CD4-positive, alpha-beta memory T cell (primary cell): ENCODE data around the gene ACTN1. TPM values are rescaled to one million over a fixed set of nuclear protein-coding genes. Genes with fewer than 3 reads are reported as not detected.
A peak's percentile ranks its signal among the peaks of the same experiment; 100 is the strongest.

Source experiments
- CTCF ChIA-PET: fragments of 350-600 bp; sonication (Branson Sonifier 250); formaldehyde crosslinking; loops from one replicate; lab custom pipeline; 2021; ENCODE audit warnings: inconsistent platforms; ENCODE audit not compliant: partially characterized antibody; lab: Charles Lee
- POLR2A ChIA-PET: fragments of 350-600 bp; sonication (Branson Sonifier 250); formaldehyde crosslinking; loops from one replicate; lab custom pipeline; 2021; ENCODE audit not compliant: partially characterized antibody; lab: Charles Lee
- DNase-seq, 5 donors: peaks; one replicate each; pipeline versions ENCODE4 v3.0.0 to v3.0.0-alpha.2; 2020 to 2022; ENCODE audit warnings: mixed read lengths in 1 of 5
- H3K27ac ChIP-seq: one replicate; pipeline ENCODE4 v1.7.0; 2013; ENCODE audit warnings: low read depth, low read length
- H3K27me3 ChIP-seq: 2 replicates; pipeline ENCODE4 v1.7.0; 2013; ENCODE audit warnings: mild to moderate bottlenecking, low read length, moderate library complexity; ENCODE audit not compliant: insufficient read depth
- H3K36me3 ChIP-seq: 2 replicates; pipeline ENCODE4 v1.7.0; 2013; ENCODE audit warnings: mild to moderate bottlenecking, low read length, moderate library complexity; ENCODE audit not compliant: insufficient read depth
- H3K4me1 ChIP-seq: 2 replicates; pipeline ENCODE4 v1.7.0; 2013; ENCODE audit warnings: mild to moderate bottlenecking, low read length, moderate library complexity; ENCODE audit not compliant: insufficient read depth
- H3K4me3 ChIP-seq, 2 donors: one replicate each; pipeline ENCODE4 v1.7.0; 2013; ENCODE audit warnings: low read length in 2 of 2, mild to moderate bottlenecking in 1 of 2
- H3K9me3 ChIP-seq, 2 donors: one replicate each; pipeline ENCODE4 v1.7.0; 2013; ENCODE audit warnings: low read length in 2 of 2, control low read depth in 1 of 2; ENCODE audit not compliant: control insufficient read depth in 1 of 2
- H3K27ac Mint-ChIP-seq, 7 donors: one replicate each; pipeline ENCODE4 v1.8.0; 2020 to 2021; ENCODE audit warnings: mixed read lengths in 7 of 7, mild to moderate bottlenecking in 6 of 7, inconsistent platforms in 3 of 7, moderate library complexity in 3 of 7
- H3K27me3 Mint-ChIP-seq, 2 donors: one replicate each; pipeline ENCODE4 v1.8.0; 2020 to 2021; ENCODE audit warnings: mixed read lengths in 2 of 2
- H3K36me3 Mint-ChIP-seq, 2 donors: one replicate each; pipeline ENCODE4 v1.8.0; 2020 to 2021; ENCODE audit warnings: mixed read lengths in 2 of 2, inconsistent platforms in 1 of 2, mild to moderate bottlenecking in 1 of 2
- H3K4me1 Mint-ChIP-seq, 4 donors: one replicate each; pipeline ENCODE4 v1.8.0; 2020 to 2021; ENCODE audit warnings: mixed read lengths in 4 of 4, mild to moderate bottlenecking in 1 of 4
- H3K4me3 Mint-ChIP-seq, 8 donors: one replicate each; pipeline ENCODE4 v1.8.0; 2020 to 2021; ENCODE audit warnings: mixed read lengths in 8 of 8, mild to moderate bottlenecking in 7 of 8, moderate library complexity in 6 of 8, inconsistent platforms in 3 of 8
- H3K9me3 Mint-ChIP-seq, 8 donors: one replicate each; pipeline ENCODE4 v1.8.0; 2020 to 2021; ENCODE audit warnings: mixed read lengths in 8 of 8, mild to moderate bottlenecking in 5 of 8, inconsistent platforms in 3 of 8, moderate library complexity in 1 of 8
- intact Hi-C: fragments of 100-400 bp; cut with micrococcal nuclease; formaldehyde crosslinking; loops from one replicate; pipeline ENCODE4 v1.15.1; 2023
- polyA plus RNA-seq, 2 donors: library from polyadenylated mRNA; unstranded; fragments of 300-500 nt; fragmentation: Illumina TruSeq; gene quantifications; one replicate each; pipeline ENCODE4 v1.2.3, GENCODE V29; 2021
- total RNA-seq, 2 experiments: library from RNA; stranded (reverse); gene quantifications; one replicate each; pipeline ENCODE4 v1.2.3, GENCODE V29; 2021

The ACTN1 gene
- total and polyA plus RNA-seq, 4 experiments from 2014 or later: 33.6 to 75.1 (median 67.0) TPM

- Histone ChIP-seq H3K36me3 (no peaks in the 10 kb centered on the region), H3K27ac (no peak overlapping the region), H3K9me3 (no peaks in the 10 kb centered on the region), H3K27me3 (no peaks in the 10 kb centered on the region), H3K4me3 (no peak overlapping the region), H3K4me1 (peaks cover 14% of the 10 kb centered on the region)
- peak overlapping the region in 3 of 7 donors; percentile 9 to 30 (median 19) for H3K27ac Mint-ChIP-seq
- H3K27me3 Mint-ChIP-seq: no peaks in the 10 kb centered on the region
- intact Hi-C loops: loop anchor here (1.0 kb wide), 1 partner anchor 70 kb away; no protein-coding TSS in a partner anchor
- ChIA-PET CTCF (interaction anchor here (1.7 kb wide), 1 partner anchor 70 kb away, joined by 3 read pairs; no protein-coding TSS in a partner anchor), POLR2A (no interaction called here)
- H3K4me3 Mint-ChIP-seq: peak overlapping the region in 2 of 8 donors; percentile 15 to 18
- peaks cover 18 to 26% (median 22%) of the 10 kb centered on the region in 4 donors for H3K4me1 Mint-ChIP-seq
- peaks cover 0 to 2% (median 0%) of the 10 kb centered on the region in 8 donors for H3K9me3 Mint-ChIP-seq
- DNase-seq: no peak
- H3K36me3 Mint-ChIP-seq: peaks cover 0 to 2% of the 10 kb centered on the region in 2 donors
Observed at GRCh38 chr14:68981139-68981538, 2.0 kb upstream of the ACTN1 start.

GRCh38 chr14:68979722-68980451, 785 bp upstream of the ACTN1 start:
- peaks cover 24 to 35% (median 31%) of the 10 kb centered on the region in 4 donors for H3K4me1 Mint-ChIP-seq
- DNase-seq: no peak
- CTCF ChIA-PET: interaction anchor here (0.7 to 2.0 kb wide), 6 partner anchors 11 to 70 kb away, joined by 3 to 11 read pairs (median 3); no protein-coding TSS in a partner anchor
- H3K27ac Mint-ChIP-seq: peak overlapping the region in 6 of 7 donors; percentile 67 to 90 (median 83)
- POLR2A ChIA-PET: interaction anchor here (0.6 to 1.1 kb wide), 4 partner anchors 10 to 23 kb away, joined by 3 to 4 read pairs (median 4); no protein-coding TSS in a partner anchor
- Histone ChIP-seq H3K4me3 (peak overlapping the region in 1 of 2 donors; percentile 77), H3K9me3 (no peaks in the 10 kb centered on the region), H3K4me1 (peaks cover 22% of the 10 kb centered on the region), H3K36me3 (no peaks in the 10 kb centered on the region), H3K27me3 (no peaks in the 10 kb centered on the region), H3K27ac (no peak overlapping the region)
- H3K9me3 Mint-ChIP-seq: peaks cover 0 to 2% (median 0%) of the 10 kb centered on the region in 8 donors
- H3K27me3 Mint-ChIP-seq: no peaks in the 10 kb centered on the region
- H3K4me3 Mint-ChIP-seq: peak overlapping the region; percentile 85 to 95 (median 94)
- peaks cover 4 to 7% of the 10 kb centered on the region in 2 donors for H3K36me3 Mint-ChIP-seq
- intact Hi-C loops: loop anchor here (1.0 to 2.0 kb wide), 2 partner anchors 10 to 41 kb away; no protein-coding TSS in a partner anchor

- Mint-ChIP-seq H3K36me3 (peaks cover 9 to 16% of the 10 kb centered on the region in 2 donors), H3K4me1 (peaks cover 27 to 46% (median 35%) of the 10 kb centered on the region in 4 donors), H3K9me3 (peaks cover 0 to 3% (median 0%) of the 10 kb centered on the region in 8 donors), H3K27me3 (no peaks in the 10 kb centered on the region), H3K4me3 (peak overlapping the region; percentile 88 to 93 (median 90)), H3K27ac (peak overlapping the region in 6 of 7 donors; percentile 72 to 94 (median 84))
- no peaks in the 10 kb centered on the region for H3K27me3 ChIP-seq
- peaks cover 27% of the 10 kb centered on the region for H3K4me1 ChIP-seq
- ChIA-PET CTCF (interaction anchor here (0.8 to 2.0 kb wide), 7 partner anchors 8 to 79 kb away, joined by 3 to 16 read pairs (median 3); no protein-coding TSS in a partner anchor), POLR2A (interaction anchor here (0.5 to 2.8 kb wide), 15 partner anchors 8 to 175 kb away, joined by 3 to 55 read pairs (median 4); partner anchors contain the start of gene DCAF5)
- peak overlapping the region; percentile 42 for H3K27ac ChIP-seq
- peak in 4 of 5 donors; percentile 31 to 51 (median 37) for DNase-seq
- H3K4me3 ChIP-seq: peak overlapping the region; percentile 52 to 77
- intact Hi-C loops: loop anchor here (1.0 to 2.0 kb wide), 2 partner anchors 40 to 112 kb away; no protein-coding TSS in a partner anchor
- no peaks in the 10 kb centered on the region for H3K36me3 ChIP-seq
- H3K9me3 ChIP-seq: no peaks in the 10 kb centered on the region
Observed at GRCh38 chr14:68978172-68978911, 760 bp downstream of the ACTN1 start.

DNA sequence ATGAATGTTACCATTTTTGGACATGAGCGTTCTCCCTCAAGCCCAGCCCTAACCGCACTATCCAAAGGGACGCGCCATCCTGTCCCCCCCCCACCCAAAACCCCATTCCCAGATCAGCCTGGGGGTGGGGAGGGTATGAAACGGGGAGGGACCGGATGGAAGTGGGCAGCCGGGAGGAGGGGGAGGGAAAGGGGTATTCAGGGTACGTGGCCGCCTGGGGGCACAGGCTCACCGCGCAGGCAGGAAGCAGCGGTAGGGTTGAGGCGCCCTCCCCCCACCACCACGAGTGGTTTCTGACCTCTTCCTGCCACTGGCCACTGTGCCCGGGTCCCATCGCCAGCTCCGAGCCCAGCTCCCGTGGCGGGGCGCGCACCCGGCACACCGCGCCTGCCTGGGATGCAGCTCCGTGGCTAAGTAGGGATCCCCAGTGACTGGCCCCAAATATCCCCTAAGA, 1.4 kb downstream of the ACTN1 start:
- CTCF ChIA-PET: interaction anchor here (0.8 to 2.0 kb wide), 7 partner anchors 8 to 79 kb away, joined by 3 to 16 read pairs (median 3); no protein-coding TSS in a partner anchor

DNA sequence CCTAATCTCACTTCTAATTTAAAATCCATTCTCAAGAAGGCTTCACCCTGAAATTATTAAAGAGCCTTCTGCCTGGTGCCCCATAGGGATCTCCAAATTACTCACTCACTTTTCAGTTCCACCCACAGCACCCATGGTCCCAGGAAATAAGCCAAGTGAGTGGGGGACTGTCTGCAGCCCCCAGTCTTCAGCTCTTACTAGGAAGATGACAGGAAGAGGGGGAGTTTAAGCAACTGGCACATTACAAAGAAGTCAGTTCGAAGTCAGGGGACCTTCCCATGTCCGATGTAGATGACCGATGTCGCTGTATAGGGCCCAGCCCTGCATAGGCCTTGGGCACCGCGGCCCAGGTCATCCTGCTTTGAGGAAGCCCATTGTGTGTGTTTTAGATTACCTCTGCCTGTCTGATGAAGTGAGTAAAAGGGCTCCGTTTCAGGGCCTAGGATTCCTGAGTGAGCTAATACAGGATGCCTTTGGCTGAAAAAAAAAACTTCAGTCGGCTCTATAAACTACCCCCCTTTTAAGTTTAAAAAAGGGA, 1.9 kb downstream of the ACTN1 start:
- ChIA-PET POLR2A (interaction anchor here (0.9 to 2.8 kb wide), 11 partner anchors 9 to 176 kb away, joined by 3 to 55 read pairs (median 4); partner anchors contain the start of gene DCAF5), CTCF (interaction anchor here (1.0 to 2.0 kb wide), 7 partner anchors 10 to 80 kb away, joined by 3 to 16 read pairs (median 4); no protein-coding TSS in a partner anchor)
- Histone ChIP-seq H3K36me3 (no peaks in the 10 kb centered on the region), H3K4me1 (peaks cover 27% of the 10 kb centered on the region), H3K27ac (peak overlapping the region; percentile 39), H3K4me3 (peak overlapping the region; percentile 42 to 77), H3K9me3 (no peaks in the 10 kb centered on the region), H3K27me3 (no peaks in the 10 kb centered on the region)
- intact Hi-C loops: no loop called here
- peak overlapping the region; percentile 87 to 94 (median 93) for H3K27ac Mint-ChIP-seq
- H3K36me3 Mint-ChIP-seq: peaks cover 9 to 27% of the 10 kb centered on the region in 2 donors
- H3K27me3 Mint-ChIP-seq: no peaks in the 10 kb centered on the region
- peaks cover 29 to 57% (median 39%) of the 10 kb centered on the region in 4 donors for H3K4me1 Mint-ChIP-seq
- peak in 3 of 5 donors; percentile 11 to 16 (median 14) for DNase-seq
- peak overlapping the region; percentile 88 to 91 (median 88) for H3K4me3 Mint-ChIP-seq
- peaks cover 0 to 5% (median 0%) of the 10 kb centered on the region in 8 donors for H3K9me3 Mint-ChIP-seq

More for the DNA sequence above, 1.4 kb downstream of the ACTN1 start:
- Histone ChIP-seq H3K27me3 (no peaks in the 10 kb centered on the region), H3K4me3 (peak overlapping the region; percentile 52 to 77), H3K27ac (peak overlapping the region; percentile 42), H3K4me1 (peaks cover 27% of the 10 kb centered on the region), H3K36me3 (no peaks in the 10 kb centered on the region), H3K9me3 (no peaks in the 10 kb centered on the region)
- Mint-ChIP-seq H3K9me3 (peaks cover 0 to 5% (median 0%) of the 10 kb centered on the region in 8 donors), H3K27ac (peak overlapping the region; percentile 87 to 94 (median 93)), H3K4me3 (peak overlapping the region; percentile 88 to 91 (median 88)), H3K27me3 (no peaks in the 10 kb centered on the region), H3K36me3 (peaks cover 9 to 22% of the 10 kb centered on the region in 2 donors), H3K4me1 (peaks cover 27 to 52% (median 37%) of the 10 kb centered on the region in 4 donors)
- POLR2A ChIA-PET: interaction anchor here (0.7 to 2.8 kb wide), 14 partner anchors 9 to 176 kb away, joined by 3 to 55 read pairs (median 4); partner anchors contain the start of gene DCAF5
- DNase-seq: peak; percentile 14 to 53 (median 46)
- intact Hi-C loops: loop anchor here (1.0 to 2.0 kb wide), 2 partner anchors 39 to 113 kb away; no protein-coding TSS in a partner anchor
